ENCODE results near the gene CCL15.

DNA sequence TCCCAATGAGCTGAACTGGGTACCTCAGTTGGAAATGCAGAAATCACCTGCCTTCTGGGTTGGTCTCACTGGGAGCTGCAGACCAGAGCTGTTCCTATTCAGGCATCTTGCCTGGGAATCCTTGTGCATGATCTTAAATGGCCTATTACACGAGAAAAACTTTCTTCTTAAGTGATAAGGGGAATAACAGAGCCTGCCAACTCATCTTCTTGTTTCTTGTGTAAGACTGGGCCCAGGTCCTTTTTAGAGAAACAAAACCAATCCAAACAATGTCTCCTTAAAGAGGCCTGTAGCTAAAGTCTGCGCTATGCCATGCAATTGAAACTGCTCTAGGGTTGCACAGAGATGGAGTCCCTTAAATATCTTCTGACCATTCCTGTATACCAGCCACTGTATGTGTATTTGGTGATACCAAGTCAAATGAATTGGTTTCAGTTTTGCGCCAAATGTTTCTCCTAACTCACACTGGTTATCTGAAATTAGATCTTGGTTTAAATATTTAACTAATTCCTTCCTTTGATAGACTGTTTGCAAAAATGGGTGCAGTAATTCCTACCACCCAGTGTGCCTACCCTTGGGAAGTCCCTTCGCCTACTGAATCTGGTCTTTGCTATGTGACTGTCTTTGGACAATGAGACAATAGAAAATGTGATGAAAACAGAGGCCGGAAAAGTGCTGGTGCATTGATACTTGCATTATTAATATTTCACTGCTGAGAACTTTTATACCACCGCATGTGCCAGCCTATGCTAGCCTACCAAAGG lies 22.9 kb upstream of the CCL15 start:
- no peak for TF ChIP-seq POLR2A (IDR thresholded peaks at IDR 0.05)
- TF ChIP-seq, protein P1, sequence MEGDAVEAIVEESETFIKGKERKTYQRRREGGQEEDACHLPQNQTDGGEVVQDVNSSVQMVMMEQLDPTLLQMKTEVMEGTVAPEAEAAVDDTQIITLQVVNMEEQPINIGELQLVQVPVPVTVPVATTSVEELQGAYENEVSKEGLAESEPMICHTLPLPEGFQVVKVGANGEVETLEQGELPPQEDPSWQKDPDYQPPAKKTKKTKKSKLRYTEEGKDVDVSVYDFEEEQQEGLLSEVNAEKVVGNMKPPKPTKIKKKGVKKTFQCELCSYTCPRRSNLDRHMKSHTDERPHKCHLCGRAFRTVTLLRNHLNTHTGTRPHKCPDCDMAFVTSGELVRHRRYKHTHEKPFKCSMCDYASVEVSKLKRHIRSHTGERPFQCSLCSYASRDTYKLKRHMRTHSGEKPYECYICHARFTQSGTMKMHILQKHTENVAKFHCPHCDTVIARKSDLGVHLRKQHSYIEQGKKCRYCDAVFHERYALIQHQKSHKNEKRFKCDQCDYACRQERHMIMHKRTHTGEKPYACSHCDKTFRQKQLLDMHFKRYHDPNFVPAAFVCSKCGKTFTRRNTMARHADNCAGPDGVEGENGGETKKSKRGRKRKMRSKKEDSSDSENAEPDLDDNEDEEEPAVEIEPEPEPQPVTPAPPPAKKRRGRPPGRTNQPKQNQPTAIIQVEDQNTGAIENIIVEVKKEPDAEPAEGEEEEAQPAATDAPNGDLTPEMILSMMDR (IDR thresholded peaks at IDR 0.05): no peak
